ENCODE measurements around the gene TNFRSF14. TPM values are rescaled to one million over a fixed set of nuclear protein-coding genes. Genes with fewer than 3 reads are reported as not detected.

The TNFRSF14 gene
- polyA plus RNA-seq, 10 donors, result 11.5 to 22.6 (median 13.8) TPM

GRCh38 chr1:2597441-2598328, 41.5 kb downstream of the TNFRSF14 start:
- no peak for DNase-seq

GRCh38 chr1:2598329-2598931, 42.3 kb downstream of the TNFRSF14 start:
- DNase-seq, result no peak

GRCh38 chr1:2601721-2602303, 45.6 kb downstream of the TNFRSF14 start:
- DNase-seq, result no peak

GRCh38 chr1:2602311-2602835, 46.2 kb downstream of the TNFRSF14 start:
- DNase-seq, result no peak

GRCh38 chr1:2602866-2603520, 46.8 kb downstream of the TNFRSF14 start:
- no peak for DNase-seq

- DNase-seq, result no peak
Measured at GRCh38 chr1:2603521-2604155, 47.5 kb downstream of the TNFRSF14 start.

GRCh38 chr1:2604156-2604843, 48.1 kb downstream of the TNFRSF14 start:
- no peak for DNase-seq

- DNase-seq, result no peak
Measured at GRCh38 chr1:2604844-2605508, 48.8 kb downstream of the TNFRSF14 start.

- no peak for DNase-seq
Measured at GRCh38 chr1:2605509-2606395, 49.6 kb downstream of the TNFRSF14 start.

- no peak for DNase-seq
Measured at GRCh38 chr1:2606396-2606880, 50.3 kb downstream of the TNFRSF14 start.

- DNase-seq, result no peak
Measured at GRCh38 chr1:2606881-2607621, 50.9 kb downstream of the TNFRSF14 start.

GRCh38 chr1:2607641-2608091, 51.5 kb downstream of the TNFRSF14 start:
- peak in 2 of 3 donors; percentile 75 to 89 for DNase-seq

- DNase-seq, result no peak
Measured at GRCh38 chr1:2609319-2610035, 53.3 kb downstream of the TNFRSF14 start.

- peak in 2 of 3 donors; percentile 16 to 36 for DNase-seq
Measured at GRCh38 chr1:2610036-2610959, 54.1 kb downstream of the TNFRSF14 start.

- peak in 2 of 3 donors; percentile 16 to 76 for DNase-seq
Measured at GRCh38 chr1:2611031-2611501, 54.9 kb downstream of the TNFRSF14 start.

Data from muscle of back (tissue), 11 donors.